ENCODE data around the gene CPM.
A peak's percentile ranks its signal among the peaks of the same experiment; 100 is the strongest.

CPM gene

GRCh38 chr12:68886636-68887572 is 46.1 kb downstream of the CPM start:
- DNase-seq = no peak
- intact Hi-C loops (cut with DNase I) = no loop called here

- intact Hi-C loops (cut with DNase I) = no loop called here
- DNase-seq = no peak
Measured at GRCh38 chr12:68885381-68885780, 47.6 kb downstream of the CPM start.

- DNase-seq = no peak
- intact Hi-C loops (cut with DNase I) = no loop called here
Measured at GRCh38 chr12:68884251-68884650, 48.7 kb downstream of the CPM start.

GRCh38 chr12:68883151-68883550 is 49.8 kb downstream of the CPM start:
- intact Hi-C loops (cut with DNase I) = no loop called here
- no peak for DNase-seq

GRCh38 chr12:68882251-68882964 is 50.6 kb downstream of the CPM start:
- no peak for DNase-seq
- intact Hi-C loops (cut with DNase I) = no loop called here

GRCh38 chr12:68880660-68881325 is 52.2 kb downstream of the CPM start:
- peak in 3 of 42 donors; percentile 9 to 68 (median 23) for DNase-seq
- intact Hi-C loops (cut with DNase I) = no loop called here

GRCh38 chr12:68878846-68879245 is 54.1 kb downstream of the CPM start:
- DNase-seq = no peak
- intact Hi-C loops (cut with DNase I) = no loop called here

GRCh38 chr12:68878283-68878682 is 54.7 kb downstream of the CPM start:
- intact Hi-C loops (cut with DNase I) = no loop called here
- no peak for DNase-seq

- no peak for DNase-seq
- intact Hi-C loops (cut with DNase I) = no loop called here
Measured at GRCh38 chr12:68877583-68877982, 55.4 kb downstream of the CPM start.

GRCh38 chr12:68876461-68876860 is 56.5 kb downstream of the CPM start:
- peak in 16 of 42 donors; percentile 6 to 64 (median 36) for DNase-seq
- intact Hi-C loops (cut with DNase I) = no loop called here

GRCh38 chr12:68873316-68873715 is 59.7 kb downstream of the CPM start:
- intact Hi-C loops (cut with DNase I) = no loop called here
- DNase-seq = no peak

GRCh38 chr12:68871921-68872320 is 61.0 kb downstream of the CPM start:
- DNase-seq = no peak

GRCh38 chr12:68871396-68871795 is 61.6 kb downstream of the CPM start:
- intact Hi-C loops (cut with DNase I) = no loop called here
- DNase-seq = no peak

More at GRCh38 chr12:68871921-68872320, 61.0 kb downstream of the CPM start:
- intact Hi-C loops (cut with DNase I) = no loop called here

- no peak for DNase-seq
- intact Hi-C loops (cut with DNase I) = no loop called here
Measured at GRCh38 chr12:68870443-68870842, 62.5 kb downstream of the CPM start.

GRCh38 chr12:68870011-68870410 is 63.0 kb downstream of the CPM start:
- intact Hi-C loops (cut with DNase I) = no loop called here
- DNase-seq = no peak

- intact Hi-C loops (cut with DNase I) = loop anchor here (5.0 kb wide), 1 partner anchor 199 kb away; no protein-coding TSS in a partner anchor
- no peak for DNase-seq
Measured at GRCh38 chr12:68868043-68868790, 64.8 kb downstream of the CPM start.

- DNase-seq = no peak
- intact Hi-C loops (cut with DNase I) = loop anchor here (5.0 kb wide), 1 partner anchor 200 kb away; no protein-coding TSS in a partner anchor
Measured at GRCh38 chr12:68867606-68868005, 65.4 kb downstream of the CPM start.

GRCh38 chr12:68866950-68867349 is 66.0 kb downstream of the CPM start:
- intact Hi-C loops (cut with DNase I) = loop anchor here (5.0 kb wide), 1 partner anchor 200 kb away; no protein-coding TSS in a partner anchor

More at GRCh38 chr12:68866950-68867349, 66.0 kb downstream of the CPM start:
- no peak for DNase-seq
